ENCODE results near the gene PRKCD.
A peak's percentile ranks its signal among the peaks of the same experiment; 100 is the strongest.

Gene PRKCD

DNA sequence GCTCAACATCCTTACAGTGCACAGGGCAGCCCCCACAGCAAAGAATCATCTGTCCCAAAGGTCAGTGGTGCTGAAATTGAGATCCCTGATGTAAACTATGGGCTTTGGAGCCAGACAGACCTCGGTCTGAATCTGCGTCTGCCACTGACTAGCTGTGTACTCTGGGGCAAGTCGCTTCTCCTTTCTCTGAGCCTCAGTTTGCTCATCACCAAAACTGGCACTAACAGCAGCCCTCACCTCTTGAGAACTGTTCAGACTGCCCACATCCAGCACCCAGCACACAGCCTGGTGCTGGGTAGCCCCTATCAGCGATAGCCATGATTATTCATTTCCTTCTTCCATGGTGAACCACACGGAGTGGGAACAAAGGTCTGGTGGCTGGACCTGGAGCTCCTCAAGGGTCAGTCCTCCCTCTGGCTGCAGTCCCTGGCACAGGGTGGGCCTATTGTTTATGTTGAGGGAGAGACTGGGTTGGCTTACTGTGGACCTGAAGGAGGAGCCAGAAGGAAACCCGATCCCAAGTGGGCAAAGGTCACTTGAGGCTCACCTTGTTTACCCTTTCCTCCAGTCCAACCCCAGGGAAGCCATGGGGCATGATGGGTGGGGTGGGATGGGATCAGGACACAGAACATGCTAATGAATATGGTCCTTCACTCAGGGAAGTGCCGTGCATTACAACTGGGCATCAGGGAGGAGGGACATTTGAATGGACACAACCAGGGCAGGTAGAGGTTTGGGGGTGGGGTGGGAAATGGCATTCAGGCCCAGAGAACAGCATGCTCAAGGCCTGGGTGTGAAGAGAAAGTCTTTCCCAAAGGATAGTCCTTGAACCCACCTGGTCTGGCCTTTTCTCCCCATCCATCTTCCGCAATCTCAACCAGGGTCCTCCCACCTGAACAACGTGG is 1.6 kb upstream of the PRKCD start:
- Mint-ChIP-seq H3K36me3 (ENCODE audit: low read depth) (no peaks in the 10 kb centered on the region), H3K4me3 (no peak overlapping the region), H3K4me1 (ENCODE audit: low read depth) (peaks cover 22% of the 10 kb centered on the region), H3K27ac (no peak overlapping the region), H3K9me3 (no peaks in the 10 kb centered on the region), H3K27me3 (peaks cover 18% of the 10 kb centered on the region)

DNA sequence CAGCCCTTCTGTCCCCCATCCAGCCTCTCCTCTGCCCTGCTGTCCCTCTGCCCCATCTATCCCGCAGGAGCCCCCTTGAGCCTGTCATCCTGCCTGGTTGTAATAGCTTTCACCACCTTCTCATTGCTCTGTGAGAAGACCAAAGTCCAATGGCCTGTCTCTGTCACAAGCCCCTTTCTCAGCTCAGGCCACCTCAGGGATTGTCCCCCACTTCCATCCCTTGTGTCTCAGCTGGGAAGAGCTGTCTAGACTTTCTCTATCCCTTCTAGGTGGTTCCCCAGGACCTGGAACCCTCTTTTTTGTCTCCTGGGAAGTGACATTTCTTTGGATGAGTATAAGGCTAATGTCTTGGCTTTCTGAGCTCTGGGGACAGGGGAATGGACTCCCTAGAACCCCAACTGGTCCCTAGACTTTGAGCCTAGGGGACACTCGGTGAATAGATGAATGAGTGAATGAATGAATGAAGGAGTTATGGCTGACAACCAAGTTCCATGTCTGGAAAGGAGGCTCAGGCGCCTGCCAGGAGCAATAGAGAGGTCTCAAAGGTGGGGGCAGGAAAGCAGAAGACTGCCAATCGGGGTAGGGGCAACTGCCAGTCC is 849 bp upstream of the PRKCD start:
- Mint-ChIP-seq H3K9me3 (no peaks in the 10 kb centered on the region), H3K27ac (peak overlapping the region; percentile 76), H3K4me3 (peak overlapping the region; percentile 82), H3K4me1 (ENCODE audit: low read depth) (peaks cover 22% of the 10 kb centered on the region), H3K27me3 (peaks cover 17% of the 10 kb centered on the region), H3K36me3 (ENCODE audit: low read depth) (no peaks in the 10 kb centered on the region)

- H3K9me3 Mint-ChIP-seq, result no peaks in the 10 kb centered on the region
- H3K36me3 Mint-ChIP-seq (ENCODE audit: low read depth), result no peaks in the 10 kb centered on the region
- peak overlapping the region; percentile 88 for H3K4me3 Mint-ChIP-seq
- H3K4me1 Mint-ChIP-seq (ENCODE audit: low read depth), result peaks cover 25% of the 10 kb centered on the region
- peak overlapping the region; percentile 71 for H3K27ac Mint-ChIP-seq
- peaks cover 12% of the 10 kb centered on the region for H3K27me3 Mint-ChIP-seq
Observed at GRCh38 chr3:53161450-53161819, 426 bp downstream of the PRKCD start.

- Mint-ChIP-seq H3K27ac (peak overlapping the region; percentile 85), H3K4me1 (ENCODE audit: low read depth) (peaks cover 30% of the 10 kb centered on the region), H3K36me3 (ENCODE audit: low read depth) (no peaks in the 10 kb centered on the region), H3K4me3 (peak overlapping the region; percentile 88), H3K27me3 (peaks cover 12% of the 10 kb centered on the region), H3K9me3 (no peaks in the 10 kb centered on the region)
Observed at GRCh38 chr3:53161820-53162671, 1.0 kb downstream of the PRKCD start.

DNA sequence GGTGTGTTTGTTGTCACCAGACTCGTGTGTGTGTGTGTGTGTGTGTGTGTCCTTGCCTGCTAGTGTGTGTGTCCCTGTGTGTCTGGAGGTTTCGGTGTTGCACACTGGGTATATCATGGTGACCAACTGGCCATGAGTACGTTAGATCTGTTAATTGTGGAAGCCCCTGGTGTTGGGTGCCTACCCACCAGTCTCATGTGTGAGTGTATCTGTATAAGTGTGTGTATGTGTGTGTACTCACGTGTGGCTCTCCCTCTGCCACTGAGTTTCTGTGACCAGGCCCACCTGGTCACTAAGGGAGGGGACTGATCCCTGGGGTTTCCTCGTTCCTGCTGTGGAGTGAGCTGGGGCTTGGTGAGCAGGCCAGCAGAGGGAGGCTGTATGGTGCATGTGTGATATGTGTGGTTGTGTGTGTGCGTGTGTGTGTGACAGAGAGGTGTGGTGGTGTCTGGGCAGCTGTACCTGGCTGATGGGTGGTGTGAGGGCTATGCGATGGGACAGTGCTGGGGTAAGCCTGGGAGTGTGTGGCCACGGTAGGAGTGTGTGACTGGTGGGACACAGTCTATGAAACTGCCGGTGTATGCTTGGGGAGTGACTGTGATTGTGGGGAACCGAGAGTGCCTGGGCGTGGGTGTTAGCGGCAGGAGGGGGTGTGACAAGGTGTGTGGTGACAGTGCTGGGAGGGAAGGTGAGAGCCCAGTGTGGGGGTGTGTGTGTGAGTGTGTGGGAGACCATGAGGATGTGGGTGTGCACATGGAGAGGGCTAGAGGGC is 1.8 kb downstream of the PRKCD start:
- Mint-ChIP-seq H3K36me3 (ENCODE audit: low read depth) (no peaks in the 10 kb centered on the region), H3K27me3 (peaks cover 5% of the 10 kb centered on the region), H3K4me3 (peak overlapping the region; percentile 88), H3K4me1 (ENCODE audit: low read depth) (peaks cover 34% of the 10 kb centered on the region), H3K27ac (peak overlapping the region; percentile 85), H3K9me3 (no peaks in the 10 kb centered on the region)

- peaks cover 34% of the 10 kb centered on the region for H3K4me1 Mint-ChIP-seq (ENCODE audit: low read depth)
- no peaks in the 10 kb centered on the region for H3K9me3 Mint-ChIP-seq
- H3K4me3 Mint-ChIP-seq, result peak overlapping the region; percentile 88
- H3K36me3 Mint-ChIP-seq (ENCODE audit: low read depth), result no peaks in the 10 kb centered on the region
- peaks cover 5% of the 10 kb centered on the region for H3K27me3 Mint-ChIP-seq
- H3K27ac Mint-ChIP-seq, result peak overlapping the region; percentile 50
Observed at GRCh38 chr3:53163444-53164387, 2.7 kb downstream of the PRKCD start.

DNA sequence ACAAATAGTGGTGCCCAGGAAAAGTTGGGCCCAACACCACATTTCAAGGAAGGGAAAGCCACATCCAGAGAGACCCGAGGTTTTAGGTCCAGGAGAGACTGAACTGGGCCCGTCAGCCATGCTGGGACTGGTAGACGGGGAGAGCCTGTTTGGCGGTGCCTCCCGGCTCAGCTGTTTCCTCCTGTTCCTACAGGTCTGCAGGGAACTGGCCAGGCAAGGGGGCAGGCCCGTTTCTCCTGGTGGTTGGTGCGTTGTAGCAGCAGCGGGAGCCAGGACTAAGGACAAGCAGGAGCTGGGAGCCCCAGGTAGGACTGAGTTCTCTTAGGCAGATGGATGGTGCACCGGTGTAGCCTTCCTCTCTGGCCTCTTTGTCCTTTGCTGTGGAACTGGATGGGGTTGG is 3.9 kb downstream of the PRKCD start:
- no peaks in the 10 kb centered on the region for H3K36me3 Mint-ChIP-seq (ENCODE audit: low read depth)
- H3K27ac Mint-ChIP-seq, result no peak overlapping the region
- H3K4me3 Mint-ChIP-seq, result no peak overlapping the region
- no peaks in the 10 kb centered on the region for H3K9me3 Mint-ChIP-seq
- peaks cover 4% of the 10 kb centered on the region for H3K27me3 Mint-ChIP-seq
- peaks cover 45% of the 10 kb centered on the region for H3K4me1 Mint-ChIP-seq (ENCODE audit: low read depth)

GRCh38 chr3:53166206-53166605 is 5.2 kb downstream of the PRKCD start:
- H3K4me1 Mint-ChIP-seq (ENCODE audit: low read depth), result peaks cover 52% of the 10 kb centered on the region
- H3K27ac Mint-ChIP-seq, result no peak overlapping the region
- no peaks in the 10 kb centered on the region for H3K27me3 Mint-ChIP-seq
- H3K36me3 Mint-ChIP-seq (ENCODE audit: low read depth), result no peaks in the 10 kb centered on the region
- no peaks in the 10 kb centered on the region for H3K9me3 Mint-ChIP-seq
- H3K4me3 Mint-ChIP-seq, result no peak overlapping the region

DNA sequence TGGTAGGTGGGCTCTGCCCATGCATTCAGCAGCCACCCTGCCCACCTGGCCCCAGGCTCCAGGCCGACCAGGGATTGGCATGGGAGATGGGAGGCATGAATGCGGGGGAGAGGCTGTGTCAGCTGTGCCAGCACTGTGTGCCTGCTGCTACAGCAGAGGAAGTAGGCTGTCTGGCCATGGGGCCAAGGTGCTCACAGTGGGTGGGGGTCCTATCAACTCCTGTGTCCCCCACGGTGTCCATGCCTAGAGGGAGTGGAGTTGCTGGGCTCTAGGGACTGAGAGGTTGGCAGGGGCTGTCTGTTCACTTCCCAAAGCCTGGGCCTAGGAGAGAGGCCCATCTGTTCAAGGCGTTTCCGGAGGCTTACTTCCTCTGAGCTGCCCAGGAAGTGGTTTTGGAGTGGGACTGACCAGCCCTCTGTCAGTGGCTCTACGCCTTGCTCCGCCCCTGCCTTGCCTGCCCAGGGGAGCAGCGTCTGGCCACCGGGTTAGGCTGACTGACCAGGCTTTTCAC is 5.8 kb downstream of the PRKCD start:
- no peaks in the 10 kb centered on the region for H3K9me3 Mint-ChIP-seq
- no peaks in the 10 kb centered on the region for H3K27me3 Mint-ChIP-seq
- H3K4me3 Mint-ChIP-seq, result no peak overlapping the region
- no peak overlapping the region for H3K27ac Mint-ChIP-seq
- H3K4me1 Mint-ChIP-seq (ENCODE audit: low read depth), result peaks cover 53% of the 10 kb centered on the region
- no peaks in the 10 kb centered on the region for H3K36me3 Mint-ChIP-seq (ENCODE audit: low read depth)

DNA sequence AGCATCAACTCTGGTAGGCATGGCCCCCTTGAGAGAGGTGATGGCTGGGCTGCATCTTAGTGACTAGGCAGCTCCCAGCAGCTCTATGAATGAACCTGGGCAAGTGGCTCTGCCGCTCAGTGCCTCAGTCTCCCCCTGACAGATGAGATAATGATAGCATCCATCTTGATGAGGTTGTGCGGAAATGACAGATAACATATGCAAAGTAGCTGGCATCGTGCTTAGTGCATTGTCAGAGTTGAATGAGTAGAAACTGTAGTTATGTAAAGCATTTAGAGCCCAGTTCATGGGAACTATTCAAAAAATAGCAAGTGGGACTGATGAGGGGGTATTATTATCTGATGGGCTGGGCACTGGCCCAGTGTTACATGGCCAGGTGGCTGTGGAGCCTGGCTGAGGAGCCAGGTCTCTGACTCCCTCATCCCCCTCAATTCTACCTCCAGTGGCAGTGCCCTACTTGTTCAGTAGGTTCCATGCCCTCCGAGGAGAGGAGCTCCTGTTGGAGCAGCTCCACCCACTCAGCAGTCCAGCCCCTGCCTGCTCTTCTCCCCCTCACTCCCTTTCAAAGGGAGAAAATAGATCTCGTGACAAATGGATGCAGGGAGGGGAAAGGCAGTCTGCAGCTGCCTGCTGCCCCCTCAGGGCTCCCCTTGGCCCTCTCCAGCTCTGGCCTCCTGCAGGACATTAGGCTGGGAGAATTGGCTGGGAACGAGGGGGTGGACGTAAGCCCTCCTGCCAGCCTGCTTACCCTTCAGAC is 6.6 kb downstream of the PRKCD start:
- no peaks in the 10 kb centered on the region for H3K36me3 Mint-ChIP-seq (ENCODE audit: low read depth)
- H3K4me1 Mint-ChIP-seq (ENCODE audit: low read depth), result peaks cover 52% of the 10 kb centered on the region
- no peaks in the 10 kb centered on the region for H3K9me3 Mint-ChIP-seq
- H3K27ac Mint-ChIP-seq, result no peak overlapping the region
- no peaks in the 10 kb centered on the region for H3K27me3 Mint-ChIP-seq
- H3K4me3 Mint-ChIP-seq, result no peak overlapping the region

- Mint-ChIP-seq H3K4me1 (ENCODE audit: low read depth) (peaks cover 44% of the 10 kb centered on the region), H3K36me3 (ENCODE audit: low read depth) (no peaks in the 10 kb centered on the region), H3K9me3 (no peaks in the 10 kb centered on the region), H3K4me3 (no peak overlapping the region), H3K27me3 (no peaks in the 10 kb centered on the region), H3K27ac (no peak overlapping the region)
Observed at GRCh38 chr3:53168175-53168923, 7.3 kb downstream of the PRKCD start.

GRCh38 chr3:53169045-53169831 is 8.2 kb downstream of the PRKCD start:
- peaks cover 41% of the 10 kb centered on the region for H3K4me1 Mint-ChIP-seq (ENCODE audit: low read depth)
- H3K27me3 Mint-ChIP-seq, result no peaks in the 10 kb centered on the region
- H3K4me3 Mint-ChIP-seq, result no peak overlapping the region
- H3K9me3 Mint-ChIP-seq, result no peaks in the 10 kb centered on the region
- H3K27ac Mint-ChIP-seq, result no peak overlapping the region
- peaks cover 4% of the 10 kb centered on the region for H3K36me3 Mint-ChIP-seq (ENCODE audit: low read depth)
